Fibroblast of the aortic adventitia (primary cell): Measurements from ENCODE around the gene NME4. TPM values are rescaled to one million over a fixed set of nuclear protein-coding genes. Genes with fewer than 3 reads are reported as not detected.
"Not testable (repeated sequence)": the region's sequence is repeated elsewhere in the genome, so short reads cannot be mapped to it uniquely, and the experiment has no call there.

Experiments used
- DNase-seq: peaks from one replicate; pipeline ENCODE4 v3.0.0-alpha.2; 2010; ENCODE audit warnings: low read depth
- H3K4me3 ChIP-seq: 2 replicates; pipeline ENCODE4 v1.5.1; 2011; ENCODE audit warnings: low read depth, mild to moderate bottlenecking, control low read depth, low read length, moderate library complexity
- total RNA-seq: library from RNA; depleted of rRNA; stranded (reverse); fragments of >200 nt; gene quantifications from 2 replicates; pipeline ENCODE4 v1.2.3, GENCODE V29; 2012; ENCODE audit warnings: low replicate concordance
- TF ChIP-seq, protein P1 (sequence below): IDR thresholded peaks from 2 replicates; pipeline ENCODE4 v1.5.1; 2011; ENCODE audit warnings: mild to moderate bottlenecking, low read length, control low read depth, inconsistent platforms; ENCODE audit not compliant: insufficient read depth

NME4 gene
- 35.8 and 75.8 TPM in 2 replicates for total RNA-seq

DNA sequence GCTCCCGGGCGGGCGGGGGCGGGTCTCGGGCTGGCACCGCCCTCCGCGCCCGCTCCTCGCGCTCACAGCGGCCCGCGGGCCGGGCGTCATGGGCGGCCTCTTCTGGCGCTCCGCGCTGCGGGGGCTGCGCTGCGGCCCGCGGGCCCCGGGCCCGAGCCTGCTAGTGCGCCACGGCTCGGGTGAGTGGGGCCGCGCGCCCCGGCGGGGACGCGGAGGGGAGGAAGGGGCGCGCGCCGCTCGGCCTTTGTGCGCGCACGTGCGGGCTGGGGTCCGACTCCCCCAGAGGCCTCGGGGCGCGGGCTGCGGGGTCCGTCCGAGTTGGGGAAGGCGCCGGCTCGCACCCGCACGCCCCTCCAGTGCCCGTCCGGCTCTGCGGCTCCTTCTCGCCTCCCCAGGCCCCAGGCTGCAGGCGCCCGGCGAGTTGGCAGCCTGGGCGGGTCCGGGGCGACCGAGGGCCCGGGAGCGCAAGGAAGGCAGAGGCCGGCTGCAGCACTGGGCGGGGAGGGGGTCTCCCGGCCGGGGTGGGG, at the start of gene NME4:
TSS of gene NME4 (plus strand) at position 65 of the 527 bp plus-strand sequence. CDS start at position 89, 24 bp downstream.
- DNase-seq: no peak
- H3K4me3 ChIP-seq: peak within 1 kb of the TSS; percentile 66
- TF ChIP-seq, protein P1, sequence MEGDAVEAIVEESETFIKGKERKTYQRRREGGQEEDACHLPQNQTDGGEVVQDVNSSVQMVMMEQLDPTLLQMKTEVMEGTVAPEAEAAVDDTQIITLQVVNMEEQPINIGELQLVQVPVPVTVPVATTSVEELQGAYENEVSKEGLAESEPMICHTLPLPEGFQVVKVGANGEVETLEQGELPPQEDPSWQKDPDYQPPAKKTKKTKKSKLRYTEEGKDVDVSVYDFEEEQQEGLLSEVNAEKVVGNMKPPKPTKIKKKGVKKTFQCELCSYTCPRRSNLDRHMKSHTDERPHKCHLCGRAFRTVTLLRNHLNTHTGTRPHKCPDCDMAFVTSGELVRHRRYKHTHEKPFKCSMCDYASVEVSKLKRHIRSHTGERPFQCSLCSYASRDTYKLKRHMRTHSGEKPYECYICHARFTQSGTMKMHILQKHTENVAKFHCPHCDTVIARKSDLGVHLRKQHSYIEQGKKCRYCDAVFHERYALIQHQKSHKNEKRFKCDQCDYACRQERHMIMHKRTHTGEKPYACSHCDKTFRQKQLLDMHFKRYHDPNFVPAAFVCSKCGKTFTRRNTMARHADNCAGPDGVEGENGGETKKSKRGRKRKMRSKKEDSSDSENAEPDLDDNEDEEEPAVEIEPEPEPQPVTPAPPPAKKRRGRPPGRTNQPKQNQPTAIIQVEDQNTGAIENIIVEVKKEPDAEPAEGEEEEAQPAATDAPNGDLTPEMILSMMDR: no peak

DNA sequence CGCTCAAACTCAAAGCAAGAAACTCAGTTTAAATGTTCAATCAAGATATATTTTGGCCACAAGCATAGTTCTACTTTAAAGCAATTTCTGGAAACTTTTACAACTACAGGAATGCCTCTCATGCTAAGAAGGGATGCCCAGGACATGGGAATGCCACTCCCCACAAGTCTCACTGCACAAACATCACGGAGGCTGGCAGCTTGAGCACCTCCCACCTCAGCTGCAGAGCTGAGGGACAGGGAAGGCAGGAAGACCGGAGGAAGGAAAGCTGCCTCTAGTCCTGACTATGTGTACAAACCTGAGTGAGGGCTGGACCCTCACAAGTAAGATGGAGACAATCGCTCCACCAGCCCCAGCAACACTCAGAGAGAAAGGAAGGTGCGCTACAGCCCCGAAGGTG, 49.8 kb upstream of the NME4 start:
- TF ChIP-seq, protein P1: no peak
- DNase-seq: no peak

DNA sequence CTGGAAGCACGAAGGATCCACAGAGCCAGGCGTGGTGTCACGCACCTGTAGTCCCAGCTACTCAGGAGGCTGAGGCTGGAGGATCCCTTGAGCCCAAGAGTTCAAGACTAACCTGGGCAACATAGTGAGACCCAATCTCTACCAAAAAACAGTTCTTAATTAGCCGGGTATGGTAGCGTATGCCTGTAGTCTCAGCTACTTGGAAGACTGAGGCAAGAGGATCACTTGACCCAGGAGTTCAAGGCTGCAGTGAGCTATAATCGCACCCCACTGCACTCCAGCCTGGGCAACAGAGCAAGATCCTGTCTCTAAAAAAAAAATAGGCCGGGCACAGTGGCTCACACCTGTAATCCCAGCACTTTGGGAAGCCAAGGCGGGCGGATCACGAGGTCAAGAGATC, 48.5 kb upstream of the NME4 start:
- H3K4me3 ChIP-seq: not testable (repeated sequence)

More for the DNA sequence above, 49.8 kb upstream of the NME4 start:
- no peak overlapping the region for H3K4me3 ChIP-seq

DNA sequence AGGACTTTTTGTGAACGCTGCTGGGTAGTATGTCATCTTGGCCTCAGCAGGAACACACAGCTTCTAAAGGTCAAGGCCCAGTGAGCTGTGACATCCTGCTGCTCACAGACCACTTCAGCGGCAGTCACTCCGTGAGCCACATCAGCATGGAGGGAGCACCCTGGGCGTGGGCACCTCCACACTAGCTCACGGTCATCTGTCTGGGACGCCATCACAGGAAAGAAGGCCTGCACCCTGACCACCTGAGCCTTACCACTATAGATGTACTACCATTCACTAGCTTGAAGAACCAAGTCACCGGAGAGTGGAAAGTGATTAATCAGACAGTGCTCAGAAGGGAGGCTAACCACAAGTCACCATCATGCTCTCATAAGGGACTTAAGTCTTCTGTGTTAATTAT, 47.8 kb upstream of the NME4 start:
- DNase-seq: no peak
- H3K4me3 ChIP-seq: no peak overlapping the region
- TF ChIP-seq, protein P1: no peak

More for the DNA sequence above, 48.5 kb upstream of the NME4 start:
- not testable (repeated sequence) for DNase-seq

DNA sequence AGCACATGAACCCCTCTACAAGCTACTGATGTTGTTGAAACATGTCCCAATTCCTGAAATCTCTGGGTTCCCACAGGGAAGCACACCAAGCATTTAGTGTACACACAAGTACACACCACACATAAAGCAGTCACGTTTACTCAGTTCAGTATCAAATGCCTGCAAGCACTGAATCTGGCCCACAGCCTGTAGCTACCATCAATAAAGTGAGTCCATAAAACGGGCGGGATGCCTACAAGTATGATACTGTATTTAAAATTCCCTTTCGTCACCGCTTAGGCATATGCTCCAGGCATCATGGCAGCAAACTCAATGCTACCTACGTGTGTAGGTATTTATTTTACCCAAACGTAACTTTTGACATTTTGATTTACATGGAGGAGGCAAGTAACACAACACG, 46.8 kb upstream of the NME4 start:
- H3K4me3 ChIP-seq: no peak overlapping the region
- TF ChIP-seq, protein P1: no peak
- DNase-seq: no peak

DNA sequence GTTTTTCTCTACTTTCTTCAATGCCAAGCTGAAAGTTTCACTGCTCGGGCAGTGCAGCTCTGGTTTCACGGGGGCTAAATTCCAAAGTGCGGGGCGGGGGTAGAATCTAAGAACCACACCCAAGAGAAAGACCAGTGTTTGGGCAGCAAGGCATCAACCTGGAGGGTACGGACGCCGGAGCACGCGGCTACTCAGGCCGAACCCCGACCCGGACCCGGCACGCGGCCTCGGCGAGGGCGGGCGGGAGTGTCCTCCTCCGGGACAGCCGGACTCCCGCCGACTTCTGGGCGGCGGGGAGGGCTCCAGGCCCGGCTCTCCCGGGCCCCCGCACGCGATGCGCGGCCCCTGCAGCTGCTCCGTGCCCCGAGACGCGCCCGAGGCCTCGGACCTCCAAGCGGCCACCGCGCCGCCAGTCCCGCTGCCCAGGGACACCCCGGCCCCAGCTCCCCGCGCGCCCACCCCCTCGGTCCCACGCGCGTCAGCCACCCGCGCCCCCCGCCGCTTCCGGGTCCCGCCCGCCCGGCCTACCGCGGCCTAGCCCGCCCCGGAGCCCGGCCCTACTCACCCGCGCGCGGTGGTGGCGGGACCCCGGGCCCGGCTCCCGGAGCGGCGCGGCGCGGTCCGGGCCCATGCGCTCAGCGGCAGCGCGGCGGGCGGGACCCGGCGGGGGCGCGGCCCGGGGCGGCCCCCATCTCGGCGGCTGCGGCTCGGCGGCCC, 45.0 kb upstream of the NME4 start:
- peak overlapping the region; percentile 77 for H3K4me3 ChIP-seq
- peak; percentile 18 for DNase-seq
- TF ChIP-seq, protein P1: no peak

DNA sequence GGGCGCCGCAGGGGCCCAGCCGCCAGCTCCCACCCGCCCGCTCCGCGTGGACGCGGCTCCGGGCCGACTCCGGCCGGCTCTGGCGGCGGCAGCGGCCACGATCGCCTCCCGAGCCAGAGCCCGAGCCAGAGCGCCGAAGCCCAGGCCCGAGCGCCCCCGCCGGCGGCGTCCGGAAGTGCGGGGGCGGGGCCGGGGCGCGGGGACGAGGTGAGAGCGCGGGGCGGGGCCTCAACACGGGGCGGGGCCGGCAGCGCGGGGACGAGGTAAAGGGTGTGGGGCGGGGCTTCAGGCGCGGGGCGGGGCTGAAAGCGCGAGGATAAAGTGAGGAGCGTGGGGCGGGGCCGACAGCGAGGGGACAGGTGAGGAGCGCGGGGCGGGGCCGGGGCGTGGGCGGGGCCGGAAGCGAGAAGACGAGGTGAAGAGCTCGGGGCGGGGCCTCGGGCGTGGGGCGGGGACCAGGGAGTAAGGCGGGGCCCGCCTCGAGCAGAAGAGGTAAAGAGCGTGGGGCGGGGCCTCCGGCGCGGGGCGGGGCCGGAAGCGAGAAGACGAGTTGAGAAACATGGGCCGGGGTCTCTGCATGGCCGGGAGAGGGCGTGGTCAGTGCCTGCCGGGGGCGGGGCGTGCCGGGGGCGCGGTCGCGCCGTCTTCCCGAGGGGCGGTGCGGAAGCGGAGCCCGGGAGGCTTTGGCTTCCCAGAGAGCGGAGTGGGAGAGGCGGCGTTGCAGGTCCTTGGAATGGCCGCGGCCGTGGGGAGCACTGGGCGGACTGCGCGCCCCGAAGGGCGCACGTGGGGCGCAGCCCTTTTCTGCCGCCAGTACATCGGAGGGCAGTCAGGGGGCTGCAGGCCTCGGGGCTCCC, 44.2 kb upstream of the NME4 start, which contains the start of gene AXIN1:
TSS of gene AXIN1 (minus strand) at position 177 of the 857 bp plus-strand sequence. CDS start 5,698 bp downstream, outside the sequence.
- TF ChIP-seq, protein P1: peak; percentile 55
- DNase-seq: peak; percentile 75
- H3K4me3 ChIP-seq: peak within 1 kb of the TSS; percentile 77
